HL-60 (cell line): ENCODE measurements around the gene KCNJ6.

Experiments used
- DNase-seq, 2 experiments: peaks; one replicate each; pipeline ENCODE4 v3.0.0-alpha.2; 2010 to 2020; ENCODE audit warnings: low read depth in 1 of 2, low spot score in 1 of 2
- H3K27ac ChIP-seq: fragments of 250-450 bp; sonication (Bioruptor Pico); replicated peaks from 2 replicates; pipeline ENCODE4 v1.5.1; 2020; ENCODE audit warnings: mild to moderate bottlenecking, moderate library complexity
- H3K27me3 ChIP-seq: fragments of 250-450 bp; sonication (Bioruptor Pico); 2 replicates; pipeline ENCODE4 v1.5.1; 2021; ENCODE audit warnings: mild to moderate bottlenecking, moderate library complexity; ENCODE audit not compliant: insufficient read depth, poor library complexity, severe bottlenecking
- H3K4me3 ChIP-seq: replicated peaks from 2 replicates; pipeline ENCODE4 v1.5.1; 2011; ENCODE audit warnings: mild to moderate bottlenecking, control low read depth, low read length; ENCODE audit not compliant: insufficient read depth
- GABPA ChIP-seq: IDR thresholded peaks from 2 replicates; pipeline ENCODE4 v1.6.1; 2012; ENCODE audit warnings: low read depth
- POLR2AphosphoS5 ChIP-seq: IDR thresholded peaks from 2 replicates; pipeline ENCODE4 v1.6.1; 2012; ENCODE audit warnings: low read depth
- SPI1 ChIP-seq: IDR thresholded peaks from 2 replicates; pipeline ENCODE4 v1.6.1; 2012; ENCODE audit warnings: low read depth, mild to moderate bottlenecking, borderline replicate concordance
- TF ChIP-seq, protein P1 (sequence below): IDR thresholded peaks from 2 replicates; pipeline ENCODE4 v1.6.1; 2012; ENCODE audit warnings: low read depth; ENCODE audit not compliant: insufficient replicate concordance
- TF ChIP-seq, protein P2 (sequence below): IDR thresholded peaks from one replicate; pipeline ENCODE4 v1.5.1; 2011; ENCODE audit warnings: low read length, control low read depth, inconsistent platforms; ENCODE audit not compliant: insufficient read depth

KCNJ6 gene

GRCh38 chr21:37628362-37628761 is 287.9 kb downstream of the KCNJ6 start:
- H3K4me3 ChIP-seq: no peak overlapping the region
- TF ChIP-seq POLR2AphosphoS5 (no peak), GABPA (no peak), SPI1 (no peak)
- TF ChIP-seq, protein P1, sequence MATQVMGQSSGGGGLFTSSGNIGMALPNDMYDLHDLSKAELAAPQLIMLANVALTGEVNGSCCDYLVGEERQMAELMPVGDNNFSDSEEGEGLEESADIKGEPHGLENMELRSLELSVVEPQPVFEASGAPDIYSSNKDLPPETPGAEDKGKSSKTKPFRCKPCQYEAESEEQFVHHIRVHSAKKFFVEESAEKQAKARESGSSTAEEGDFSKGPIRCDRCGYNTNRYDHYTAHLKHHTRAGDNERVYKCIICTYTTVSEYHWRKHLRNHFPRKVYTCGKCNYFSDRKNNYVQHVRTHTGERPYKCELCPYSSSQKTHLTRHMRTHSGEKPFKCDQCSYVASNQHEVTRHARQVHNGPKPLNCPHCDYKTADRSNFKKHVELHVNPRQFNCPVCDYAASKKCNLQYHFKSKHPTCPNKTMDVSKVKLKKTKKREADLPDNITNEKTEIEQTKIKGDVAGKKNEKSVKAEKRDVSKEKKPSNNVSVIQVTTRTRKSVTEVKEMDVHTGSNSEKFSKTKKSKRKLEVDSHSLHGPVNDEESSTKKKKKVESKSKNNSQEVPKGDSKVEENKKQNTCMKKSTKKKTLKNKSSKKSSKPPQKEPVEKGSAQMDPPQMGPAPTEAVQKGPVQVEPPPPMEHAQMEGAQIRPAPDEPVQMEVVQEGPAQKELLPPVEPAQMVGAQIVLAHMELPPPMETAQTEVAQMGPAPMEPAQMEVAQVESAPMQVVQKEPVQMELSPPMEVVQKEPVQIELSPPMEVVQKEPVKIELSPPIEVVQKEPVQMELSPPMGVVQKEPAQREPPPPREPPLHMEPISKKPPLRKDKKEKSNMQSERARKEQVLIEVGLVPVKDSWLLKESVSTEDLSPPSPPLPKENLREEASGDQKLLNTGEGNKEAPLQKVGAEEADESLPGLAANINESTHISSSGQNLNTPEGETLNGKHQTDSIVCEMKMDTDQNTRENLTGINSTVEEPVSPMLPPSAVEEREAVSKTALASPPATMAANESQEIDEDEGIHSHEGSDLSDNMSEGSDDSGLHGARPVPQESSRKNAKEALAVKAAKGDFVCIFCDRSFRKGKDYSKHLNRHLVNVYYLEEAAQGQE: no peak
- TF ChIP-seq, protein P2, sequence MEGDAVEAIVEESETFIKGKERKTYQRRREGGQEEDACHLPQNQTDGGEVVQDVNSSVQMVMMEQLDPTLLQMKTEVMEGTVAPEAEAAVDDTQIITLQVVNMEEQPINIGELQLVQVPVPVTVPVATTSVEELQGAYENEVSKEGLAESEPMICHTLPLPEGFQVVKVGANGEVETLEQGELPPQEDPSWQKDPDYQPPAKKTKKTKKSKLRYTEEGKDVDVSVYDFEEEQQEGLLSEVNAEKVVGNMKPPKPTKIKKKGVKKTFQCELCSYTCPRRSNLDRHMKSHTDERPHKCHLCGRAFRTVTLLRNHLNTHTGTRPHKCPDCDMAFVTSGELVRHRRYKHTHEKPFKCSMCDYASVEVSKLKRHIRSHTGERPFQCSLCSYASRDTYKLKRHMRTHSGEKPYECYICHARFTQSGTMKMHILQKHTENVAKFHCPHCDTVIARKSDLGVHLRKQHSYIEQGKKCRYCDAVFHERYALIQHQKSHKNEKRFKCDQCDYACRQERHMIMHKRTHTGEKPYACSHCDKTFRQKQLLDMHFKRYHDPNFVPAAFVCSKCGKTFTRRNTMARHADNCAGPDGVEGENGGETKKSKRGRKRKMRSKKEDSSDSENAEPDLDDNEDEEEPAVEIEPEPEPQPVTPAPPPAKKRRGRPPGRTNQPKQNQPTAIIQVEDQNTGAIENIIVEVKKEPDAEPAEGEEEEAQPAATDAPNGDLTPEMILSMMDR: no peak
- DNase-seq: no peak
- H3K27me3 ChIP-seq: peaks cover 8% of the 10 kb centered on the region
- H3K27ac ChIP-seq: no peak overlapping the region

GRCh38 chr21:37627561-37627960 is 288.7 kb downstream of the KCNJ6 start:
- no peak for DNase-seq
- TF ChIP-seq, protein P1: no peak
- TF ChIP-seq GABPA (no peak), POLR2AphosphoS5 (no peak), SPI1 (no peak)
- TF ChIP-seq, protein P2: no peak
- no peak overlapping the region for H3K4me3 ChIP-seq
- peaks cover 8% of the 10 kb centered on the region for H3K27me3 ChIP-seq
- H3K27ac ChIP-seq: no peak overlapping the region

- no peak for DNase-seq
- Histone ChIP-seq H3K4me3 (no peak overlapping the region), H3K27me3 (peaks cover 8% of the 10 kb centered on the region), H3K27ac (no peak overlapping the region)
- no peak for TF ChIP-seq GABPA
- TF ChIP-seq POLR2AphosphoS5: no peak
- no peak for TF ChIP-seq SPI1
- TF ChIP-seq, protein P1: no peak
- TF ChIP-seq, protein P2: no peak
These were observed 289.2 kb downstream of the KCNJ6 start for GRCh38 chr21:37627074-37627473.
